Loucy (cell line): Measurements from ENCODE around the gene ANKRD18B.
"Not testable (repeated sequence)": the region's sequence is repeated elsewhere in the genome, so short reads cannot be mapped to it uniquely, and the experiment has no call there.

Source experiments
- EZH2phosphoT487 ChIP-seq: fragments of 200-600 bp; IDR thresholded peaks from 2 replicates; pipeline ENCODE4 v1.6.1; 2018; ENCODE audit warnings: antibody characterized with exemption, mild to moderate bottlenecking, moderate library complexity, borderline replicate concordance
- TF ChIP-seq, protein P1 (sequence below): fragments of 200-600 bp; sonication (generic); conservative IDR thresholded peaks from 2 replicates; pipeline ENCODE4 v1.5.1; 2014; ENCODE audit warnings: mild to moderate bottlenecking, antibody characterized with exemption, low read length

DNA sequence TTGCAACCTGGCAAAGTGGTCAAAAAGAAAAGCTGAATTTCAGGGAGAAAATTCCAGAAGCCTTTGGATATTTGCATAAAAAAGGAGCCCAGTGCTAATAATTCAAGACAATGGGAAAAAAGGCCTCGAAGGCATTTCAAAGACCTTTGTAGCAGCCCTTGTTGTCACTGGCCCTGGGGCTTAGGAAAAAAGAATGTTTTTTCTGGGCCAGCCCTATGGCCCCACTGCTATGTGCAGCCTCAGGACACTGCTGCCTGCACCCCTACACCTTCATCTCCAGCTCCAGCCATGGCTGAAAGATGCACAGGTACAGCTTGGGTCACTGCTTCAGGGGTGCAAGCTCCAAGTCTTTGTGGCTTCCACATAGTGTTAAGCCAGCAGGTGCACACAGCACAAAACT lies 62.1 kb downstream of the ANKRD18B start:
- TF ChIP-seq EZH2phosphoT487: not testable (repeated sequence)
- TF ChIP-seq, protein P1, sequence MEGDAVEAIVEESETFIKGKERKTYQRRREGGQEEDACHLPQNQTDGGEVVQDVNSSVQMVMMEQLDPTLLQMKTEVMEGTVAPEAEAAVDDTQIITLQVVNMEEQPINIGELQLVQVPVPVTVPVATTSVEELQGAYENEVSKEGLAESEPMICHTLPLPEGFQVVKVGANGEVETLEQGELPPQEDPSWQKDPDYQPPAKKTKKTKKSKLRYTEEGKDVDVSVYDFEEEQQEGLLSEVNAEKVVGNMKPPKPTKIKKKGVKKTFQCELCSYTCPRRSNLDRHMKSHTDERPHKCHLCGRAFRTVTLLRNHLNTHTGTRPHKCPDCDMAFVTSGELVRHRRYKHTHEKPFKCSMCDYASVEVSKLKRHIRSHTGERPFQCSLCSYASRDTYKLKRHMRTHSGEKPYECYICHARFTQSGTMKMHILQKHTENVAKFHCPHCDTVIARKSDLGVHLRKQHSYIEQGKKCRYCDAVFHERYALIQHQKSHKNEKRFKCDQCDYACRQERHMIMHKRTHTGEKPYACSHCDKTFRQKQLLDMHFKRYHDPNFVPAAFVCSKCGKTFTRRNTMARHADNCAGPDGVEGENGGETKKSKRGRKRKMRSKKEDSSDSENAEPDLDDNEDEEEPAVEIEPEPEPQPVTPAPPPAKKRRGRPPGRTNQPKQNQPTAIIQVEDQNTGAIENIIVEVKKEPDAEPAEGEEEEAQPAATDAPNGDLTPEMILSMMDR: not testable (repeated sequence)
